Measurements from ENCODE around the gene NDUFAF3.

Gene NDUFAF3

GRCh38 chr3:49054344-49054862, 32.5 kb downstream of the NDUFAF3 start:
- no peak for DNase-seq (ENCODE audit: low spot score)

- DNase-seq (ENCODE audit: low spot score): no peak
Measured at GRCh38 chr3:49057268-49057667, 35.3 kb downstream of the NDUFAF3 start.

GRCh38 chr3:49058011-49058410, 36.1 kb downstream of the NDUFAF3 start:
- no peak for DNase-seq (ENCODE audit: low spot score)
